ENCODE results near the gene WSB1. TPM values are rescaled to one million over a fixed set of nuclear protein-coding genes. Genes with fewer than 3 reads are reported as not detected.

The WSB1 gene
- total and polyA plus RNA-seq, 9 of the 15 experiments (the other 6 are each of a cell fraction or from before 2014, with no cell fraction given), result 22.8 to 229 (median 81.1) TPM

GRCh38 chr17:27353461-27354050, 59.6 kb downstream of the WSB1 start (continued):
- TF ChIP-seq SP1 (CRISPR knock-in tag; IDR thresholded peaks at IDR 0.05) (no peak), ZNF696 (CRISPR knock-in tag; conservative IDR thresholded peaks at IDR 0.05) (no peak), CBFA2T2 (conservative IDR thresholded peaks at IDR 0.05) (no peak), EGR1 (conservative IDR thresholded peaks at IDR 0.05) (no peak; the same call in 1 of the 2 replicates), ZNF311 (CRISPR knock-in tag; IDR thresholded peaks at IDR 0.05) (no peak), KAT8 (IDR thresholded peaks at IDR 0.05; ENCODE audit: low read depth) (no peak), EZH2 (IDR thresholded peaks at IDR 0.05; ENCODE audit: borderline replicate concordance, low read depth, low read length) (no peak), NCOA2 (IDR thresholded peaks at IDR 0.05; ENCODE audit: partially characterized antibody in 2 of 2) (no peak), ZBTB33 (CRISPR knock-in tag; IDR thresholded peaks at IDR 0.05) (no peak), HNRNPLL (IDR thresholded peaks at IDR 0.05; ENCODE audit: low read depth, low read length, poor library complexity, severe bottlenecking) (peak; percentile 33), PRPF4 (IDR thresholded peaks at IDR 0.05; ENCODE audit: insufficient read depth, low read depth, low read length, poor library complexity, severe bottlenecking) (peak; percentile 73), STAT5B (CRISPR knock-in tag; IDR thresholded peaks at IDR 0.05) (no peak), HDAC6 (IDR thresholded peaks at IDR 0.05; ENCODE audit: low read depth, low read length) (no peak), ZC3H11A (IDR thresholded peaks at IDR 0.05; ENCODE audit: low read depth, low read length) (no peak), KDM1A (IDR thresholded peaks at IDR 0.05) (no peak), MTA3 (IDR thresholded peaks at IDR 0.05; ENCODE audit: borderline replicate concordance) (peak; percentile 88; the same call in 1 of the 2 replicates), TBP (optimal IDR thresholded peaks at IDR 0.05; ENCODE audit: low read depth, low read length) (peak; percentile 86), ZC3H4 (CRISPR knock-in tag; IDR thresholded peaks at IDR 0.05; ENCODE audit: borderline replicate concordance) (no peak), ZSCAN32 (CRISPR knock-in tag; IDR thresholded peaks at IDR 0.05) (peak; percentile 82), ZFP1 (CRISPR knock-in tag; IDR thresholded peaks at IDR 0.05) (no peak), NCOA6 (IDR thresholded peaks at IDR 0.05) (no peak), RFX7 (CRISPR knock-in tag; IDR thresholded peaks at IDR 0.05) (no peak), ZFP91 (CRISPR knock-in tag; IDR thresholded peaks at IDR 0.05) (no peak)
- TF ChIP-seq, protein P1, sequence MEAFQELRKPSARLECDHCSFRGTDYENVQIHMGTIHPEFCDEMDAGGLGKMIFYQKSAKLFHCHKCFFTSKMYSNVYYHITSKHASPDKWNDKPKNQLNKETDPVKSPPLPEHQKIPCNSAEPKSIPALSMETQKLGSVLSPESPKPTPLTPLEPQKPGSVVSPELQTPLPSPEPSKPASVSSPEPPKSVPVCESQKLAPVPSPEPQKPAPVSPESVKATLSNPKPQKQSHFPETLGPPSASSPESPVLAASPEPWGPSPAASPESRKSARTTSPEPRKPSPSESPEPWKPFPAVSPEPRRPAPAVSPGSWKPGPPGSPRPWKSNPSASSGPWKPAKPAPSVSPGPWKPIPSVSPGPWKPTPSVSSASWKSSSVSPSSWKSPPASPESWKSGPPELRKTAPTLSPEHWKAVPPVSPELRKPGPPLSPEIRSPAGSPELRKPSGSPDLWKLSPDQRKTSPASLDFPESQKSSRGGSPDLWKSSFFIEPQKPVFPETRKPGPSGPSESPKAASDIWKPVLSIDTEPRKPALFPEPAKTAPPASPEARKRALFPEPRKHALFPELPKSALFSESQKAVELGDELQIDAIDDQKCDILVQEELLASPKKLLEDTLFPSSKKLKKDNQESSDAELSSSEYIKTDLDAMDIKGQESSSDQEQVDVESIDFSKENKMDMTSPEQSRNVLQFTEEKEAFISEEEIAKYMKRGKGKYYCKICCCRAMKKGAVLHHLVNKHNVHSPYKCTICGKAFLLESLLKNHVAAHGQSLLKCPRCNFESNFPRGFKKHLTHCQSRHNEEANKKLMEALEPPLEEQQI (IDR thresholded peaks at IDR 0.05), result no peak
